HepG2 (cell line): ENCODE data around the gene HAGH. TPM values are rescaled to one million over a fixed set of nuclear protein-coding genes. Genes with fewer than 3 reads are reported as not detected.
A peak's percentile ranks its signal among the peaks of the same experiment; 100 is the strongest.

ENCODE experiments used
- ATAC-seq: fragments of 200-7000 bp; cut with Tn5 transposase; 3 replicates; pipeline ENCODE4 v1.9.1; 2020; ENCODE audit warnings: mild to moderate bottlenecking, moderate library complexity
- BruUV-seq: library from RNA; stranded (reverse); fragments of 400-500 nt; replicated peaks from 2 replicates; lab custom pipeline; 2021; lab: Mats Ljungman, UMichigan
- CTCF ChIA-PET: fragments of 300-600 bp; formaldehyde crosslinking; extraction: SDS; loops from one replicate; lab custom pipeline; 2021; ENCODE audit warnings: low total read pairs, inconsistent platforms, low intra/inter-chr PET ratio; lab: Yijun Ruan, JAX
- POLR2A ChIA-PET: fragments of 350-600 bp; sonication (Branson Sonifier 250); formaldehyde crosslinking; loops from one replicate; lab custom pipeline; 2020; ENCODE audit warnings: antibody characterized with exemption, inconsistent platforms; lab: Yijun Ruan, JAX
- DNase-seq: peaks from one replicate; pipeline ENCODE4 v3.0.0-alpha.2; 2015; ENCODE audit warnings: low spot score
- FAIRE-seq: peaks from 3 replicates; lab custom pipeline; 2011; peaks lifted over from hg19 to GRCh38; lab: Jason Lieb, UNC
- H2AFZ ChIP-seq: one replicate; pipeline ENCODE4 v1.6.1; 2011; ENCODE audit warnings: low read length, inconsistent platforms
- H3K27ac ChIP-seq: fragments of 300-600 bp; 3 replicates; pipeline ENCODE4 v1.8.0; 2011; ENCODE audit warnings: mixed run types, mild to moderate bottlenecking, mixed read lengths, low read length, inconsistent platforms; ENCODE audit not compliant: insufficient read depth; ENCODE audit errors: extremely low read length
- H3K27me3 ChIP-seq, 2 experiments: fragments of 200-600 bp in 1 of 2; 2 replicates in 1 of 2; 3 replicates in 1 of 2; pipeline versions ENCODE4 v1.6.0 to v1.8.0; 2011; ENCODE audit warnings: low read length in 2 of 2, mild to moderate bottlenecking in 2 of 2, moderate library complexity in 2 of 2, inconsistent platforms in 1 of 2; ENCODE audit not compliant: insufficient read depth in 2 of 2, control insufficient read depth in 1 of 2
- H3K36me3 ChIP-seq, 2 experiments: fragments of 200-600 bp in 1 of 2; replicated peaks in 1 of 2; 2 replicates in 1 of 2; 3 replicates in 1 of 2; pipeline versions ENCODE4 v1.5.1 to v1.8.0; 2011; ENCODE audit warnings: low read length in 2 of 2, inconsistent platforms in 1 of 2; ENCODE audit not compliant: insufficient read depth in 2 of 2, control insufficient read depth in 1 of 2
- H3K4me1 ChIP-seq: 2 replicates; pipeline ENCODE4 v1.5.1; 2012; ENCODE audit warnings: low read length, inconsistent platforms; ENCODE audit not compliant: insufficient read depth
- H3K4me2 ChIP-seq: 2 replicates; pipeline ENCODE4 v1.6.0; 2011; ENCODE audit warnings: low read depth, low read length, inconsistent platforms
- H3K4me3 ChIP-seq, 3 experiments: fragments of 200-600 bp in 1 of 3; sonication (generic), shearing (Covaris generic) in 1 of 3; replicated peaks in 1 of 3; 2 replicates each; pipeline ENCODE4 v1.5.1; 2011 to 2016; ENCODE audit warnings: low read length in 3 of 3, inconsistent platforms in 2 of 3, low read depth in 2 of 3, mild to moderate bottlenecking in 2 of 3, control low read depth in 1 of 3, mixed read lengths in 1 of 3; ENCODE audit not compliant: insufficient read depth in 1 of 3
- H3K79me2 ChIP-seq: one replicate; pipeline ENCODE4 v1.6.1; 2011; ENCODE audit warnings: low read length, inconsistent platforms; ENCODE audit not compliant: insufficient read depth
- H3K9ac ChIP-seq: 2 replicates; pipeline ENCODE4 v1.6.0; 2011; ENCODE audit warnings: mild to moderate bottlenecking, low read depth, low read length, inconsistent platforms; ENCODE audit not compliant: insufficient read depth
- H3K9me3 ChIP-seq: 2 replicates; pipeline ENCODE4 v1.5.1; 2012; ENCODE audit warnings: mild to moderate bottlenecking, low read length
- H4K20me1 ChIP-seq: 2 replicates; pipeline ENCODE4 v1.6.0; 2011; ENCODE audit warnings: inconsistent platforms, mild to moderate bottlenecking, low read length, moderate library complexity; ENCODE audit not compliant: insufficient read depth
- DMAP1 ChIP-seq: IDR thresholded peaks from 2 replicates; pipeline ENCODE4 v1.6.1; 2016
- EEA1 ChIP-seq: sonication (generic); formaldehyde crosslinking; IDR thresholded peaks from 2 replicates; pipeline ENCODE4 v1.5.1; 2020; ENCODE audit warnings: mild to moderate bottlenecking, missing genetic modification reagents, borderline replicate concordance
- HHEX ChIP-seq: IDR thresholded peaks from 2 replicates; pipeline ENCODE4 v1.6.1; 2016; ENCODE audit warnings: control low read depth
- PCBP2 ChIP-seq: fragments of 200-400 bp; formaldehyde crosslinking; optimal IDR thresholded peaks from 2 replicates; pipeline ENCODE3; 2018; ENCODE audit warnings: low read length, low read depth; ENCODE audit not compliant: poor library complexity, severe bottlenecking
- PHF8 ChIP-seq: sonication (generic); formaldehyde crosslinking; IDR thresholded peaks from 2 replicates; pipeline ENCODE4 v1.5.0; 2020; ENCODE audit warnings: missing genetic modification reagents
- SIN3B ChIP-seq: fragments of 150-350 bp; IDR thresholded peaks from 2 replicates; pipeline ENCODE4 v1.6.1; 2014; ENCODE audit warnings: low read length
- SMARCC2 ChIP-seq: fragments of 450-650 bp; IDR thresholded peaks from 2 replicates; pipeline ENCODE4 v1.6.1; 2017; ENCODE audit warnings: antibody characterized with exemption, mild to moderate bottlenecking
- SUZ12 ChIP-seq: fragments of 150-350 bp; IDR thresholded peaks from 2 replicates; pipeline ENCODE4 v1.6.1; 2014; ENCODE audit warnings: low read depth, low read length
- TMF1 ChIP-seq: sonication (generic); formaldehyde crosslinking; IDR thresholded peaks from 2 replicates; pipeline ENCODE4 v1.8.1; 2022; ENCODE audit warnings: low read depth, missing genetic modification reagents
- ZNF615 ChIP-seq: sonication (generic); formaldehyde crosslinking; IDR thresholded peaks from 2 replicates; pipeline ENCODE4 v1.5.0; 2020; ENCODE audit warnings: mild to moderate bottlenecking, missing genetic modification reagents, borderline replicate concordance
- ZNF879 ChIP-seq: sonication (generic); formaldehyde crosslinking; IDR thresholded peaks from 2 replicates; pipeline ENCODE4 v1.8.1; 2023; ENCODE audit warnings: missing genetic modification reagents
- WGBS: methylation state at CpG from one replicate; pipeline ENCODE4 v1.1.6; 2017; ENCODE audit warnings: low lambda C conversion rate; 5-methylcytosine and 5-hydroxymethylcytosine counted together
- in situ Hi-C: cut with HindIII; loops from 2 replicates; pipeline ENCODE4 v1.10.0; 2017; ENCODE audit warnings: low pct_unique_long_range_greater_than_20kb; ENCODE audit not compliant: extremely low pct_ligation_motif_present
- intact Hi-C: fragments of 100-400 bp; cut with micrococcal nuclease; formaldehyde crosslinking; loops from one replicate; pipeline ENCODE4 v1.10.0; 2022; ENCODE audit not compliant: unreplicated experiment
- polyA plus RNA-seq, 8 experiments: library from polyadenylated mRNA; depleted of rRNA in 3 of 8; stranded (reverse) in 7 of 8; unstranded in 1 of 8; fragments of >200 nt; fragmentation: Illumina TruSeq in 4 of 8; extraction: Trizol in 4 of 8; gene quantifications; 2 replicates each; pipeline versions ENCODE4 v1.2.1 to v1.2.3, GENCODE V29; 2011 to 2016; ENCODE audit warnings: low read depth in 4 of 8, missing spikeins in 1 of 8, mixed read lengths in 1 of 8; ENCODE audit not compliant: insufficient read depth in 1 of 8
- total RNA-seq, 5 experiments: library from RNA; depleted of rRNA; stranded (reverse); fragments of >200 nt; fragmentation: Illumina TruSeq; extraction: Trizol; gene quantifications; 2 replicates each; pipeline ENCODE4 v1.2.3, GENCODE V29; 2016; ENCODE audit warnings: low read depth in 1 of 5

HAGH gene
- total and polyA plus RNA-seq, 2 of the 13 experiments (the other 11 are each of a cell fraction or from before 2014, with no cell fraction given): 70.4 to 95.4 TPM

DNA sequence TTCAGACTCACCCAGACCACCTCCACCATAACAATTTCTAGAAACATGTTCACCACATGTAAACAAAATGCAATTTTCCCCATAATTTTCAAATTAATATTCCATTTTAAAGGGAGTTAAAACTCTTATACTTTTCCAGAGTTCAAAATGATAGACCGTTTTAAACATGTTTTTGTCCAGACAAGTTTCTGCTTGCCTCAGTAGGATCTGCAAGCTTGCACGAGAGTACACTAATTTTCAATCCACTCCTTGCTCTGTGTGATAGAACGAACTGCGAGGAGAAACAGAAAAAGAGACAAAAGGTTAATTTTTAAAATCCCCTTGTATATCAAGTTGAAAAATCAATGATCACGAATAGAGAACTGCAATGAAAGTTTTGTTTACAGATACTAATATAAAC is 7.5 kb upstream of the HAGH start:
- intact Hi-C loops (no loop called here), in situ Hi-C loops (no loop called here)
- Histone ChIP-seq H3K27me3 (no peaks in the 10 kb centered on the region), H3K4me1 (peaks cover 57% of the 10 kb centered on the region), H3K9ac (no peak overlapping the region), H4K20me1 (peaks cover 2% of the 10 kb centered on the region; the same call in 1 of the 2 replicates), H3K4me2 (no peak overlapping the region), H3K36me3 (peaks cover 0 to 1% of the 10 kb centered on the region in 2 experiments; a peak in 2 of 5 replicates), H2AFZ (no peak overlapping the region), H3K79me2 (peaks cover 30% of the 10 kb centered on the region), H3K27ac (peak overlapping the region; percentile 22)
- BruUV-seq: no TSS peak
- CTCF ChIA-PET: no interaction called here
- DNase-seq (no peak), FAIRE-seq (no peak)
- 85% methylated on average over 5 of the region's 5 CpGs for WGBS
- POLR2A ChIA-PET: interaction anchor here (1.6 kb wide), 1 partner anchor 130 kb away, joined by 7 read pairs; the partner anchor contains the start of gene RPS2
- no peak for TF ChIP-seq EEA1 (CRISPR knock-in tag)
- TF ChIP-seq SIN3B: no peak
- no peak for TF ChIP-seq TMF1 (CRISPR knock-in tag)
- no peak for TF ChIP-seq SMARCC2
- no peak for TF ChIP-seq ZNF879 (CRISPR knock-in tag)
- TF ChIP-seq PCBP2: no peak
- no peak for TF ChIP-seq SUZ12
- no peak for TF ChIP-seq PHF8 (CRISPR knock-in tag)
- no peak for TF ChIP-seq DMAP1 (CRISPR knock-in tag)
- no peak for TF ChIP-seq ZNF615
- TF ChIP-seq HHEX (CRISPR knock-in tag): no peak
- TF ChIP-seq, all 625 proteins: peak for 0
- ATAC-seq: no peak
- Histone ChIP-seq H3K9me3 (no peaks in the 10 kb centered on the region), H3K4me3 (no peak overlapping the region)
